K562 (cell line): ENCODE measurements around the gene CD300E. TPM values are rescaled to one million over a fixed set of nuclear protein-coding genes. Genes with fewer than 3 reads are reported as not detected.

Source experiments
- ATAC-seq: fragments of 200-7000 bp; cut with Tn5 transposase; 3 replicates; pipeline ENCODE4 v1.9.1; 2020; ENCODE audit warnings: moderate library complexity
- BruUV-seq: library from RNA; stranded (reverse); fragments of 400-500 nt; replicated peaks from 2 replicates; lab custom pipeline; 2021; lab: Mats Ljungman, UMichigan
- CTCF ChIA-PET: fragments of 300-600 bp; formaldehyde crosslinking; extraction: SDS; loops from one replicate; lab custom pipeline; 2021; ENCODE audit warnings: low intra/inter-chr PET ratio; lab: Yijun Ruan, JAX
- POLR2A ChIA-PET: fragments of 300-600, 350-650 bp; sonication (Branson Sonifier 250); formaldehyde crosslinking; extraction: SDS; loops from one replicate; lab custom pipeline; 2021; ENCODE audit warnings: antibody characterized with exemption, inconsistent platforms; lab: Yijun Ruan, JAX
- DNase-seq, 4 experiments: peaks; one replicate each; pipeline versions ENCODE4 v3.0.0 to v3.0.0-alpha.2; 2011 to 2018; ENCODE audit warnings: low spot score in 3 of 4, mixed read lengths in 3 of 4; ENCODE audit errors: extremely low read depth in 1 of 4
- FAIRE-seq: peaks from 2 replicates; lab custom pipeline; 2011; peaks lifted over from hg19 to GRCh38; lab: Jason Lieb, UNC
- H2AFZ ChIP-seq: 2 replicates; pipeline ENCODE4 v1.6.0; 2011; ENCODE audit warnings: low read depth, low read length, control low read depth, inconsistent platforms
- H3K27ac ChIP-seq: fragments of 200-600 bp; 3 replicates; pipeline ENCODE4 v1.8.0; 2011; ENCODE audit warnings: low read depth, mild to moderate bottlenecking, control low read depth, inconsistent platforms, low read length, moderate library complexity, mixed read lengths; ENCODE audit errors: extremely low read depth
- H3K27me3 ChIP-seq, 2 experiments: fragments of 300-600 bp in 1 of 2; 2 replicates in 1 of 2; 3 replicates in 1 of 2; pipeline versions ENCODE4 v1.6.0 to v1.8.0; 2011; ENCODE audit warnings: inconsistent platforms in 2 of 2, low read length in 2 of 2, mild to moderate bottlenecking in 1 of 2, mixed read lengths in 1 of 2, moderate library complexity in 1 of 2; ENCODE audit not compliant: control insufficient read depth in 2 of 2, insufficient read depth in 2 of 2
- H3K36me3 ChIP-seq: fragments of 300-600 bp; 3 replicates; pipeline ENCODE4 v1.8.0; 2011; ENCODE audit warnings: mild to moderate bottlenecking, low read length, inconsistent platforms; ENCODE audit not compliant: control insufficient read depth, insufficient read depth
- H3K4me1 ChIP-seq, 2 experiments: fragments of 200-600 bp in 1 of 2; replicated peaks in 1 of 2; 2 replicates in 1 of 2; 3 replicates in 1 of 2; pipeline versions ENCODE4 v1.5.1 to v1.8.0; 2011; ENCODE audit warnings: inconsistent platforms in 2 of 2, low read length in 2 of 2, mild to moderate bottlenecking in 1 of 2, mixed read lengths in 1 of 2, moderate library complexity in 1 of 2; ENCODE audit not compliant: control insufficient read depth in 2 of 2, insufficient read depth in 2 of 2
- H3K4me2 ChIP-seq: 2 replicates; pipeline ENCODE4 v1.6.1; 2011; ENCODE audit warnings: low read length, control low read depth, inconsistent platforms, mixed read lengths; ENCODE audit not compliant: insufficient read depth
- H3K4me3 ChIP-seq: fragments of 200-600 bp; sonication (generic), shearing (Covaris generic); 2 replicates; pipeline ENCODE4 v1.5.1; 2016; ENCODE audit warnings: control low read depth, inconsistent platforms
- H3K79me2 ChIP-seq: fragments of 200-600 bp; 3 replicates; pipeline ENCODE4 v1.8.0; 2011; ENCODE audit warnings: low read length, inconsistent platforms; ENCODE audit not compliant: control insufficient read depth, insufficient read depth
- H3K9ac ChIP-seq, 2 experiments: 2 replicates each; pipeline versions ENCODE4 v1.6.0 to v1.6.1; 2011; ENCODE audit warnings: low read depth in 2 of 2, low read length in 2 of 2, control low read depth in 1 of 2, inconsistent platforms in 1 of 2, mild to moderate bottlenecking in 1 of 2, mixed read lengths in 1 of 2; ENCODE audit not compliant: insufficient read depth in 1 of 2
- H3K9me1 ChIP-seq: one replicate; pipeline ENCODE4 v1.6.0; 2011; ENCODE audit warnings: inconsistent platforms, mild to moderate bottlenecking, low read length, moderate library complexity; ENCODE audit not compliant: control insufficient read depth, insufficient read depth
- H3K9me3 ChIP-seq: replicated peaks from 2 replicates; pipeline ENCODE4 v1.5.1; 2011; ENCODE audit warnings: low read depth, low read length, inconsistent platforms; ENCODE audit not compliant: control insufficient read depth, insufficient read depth
- H4K20me1 ChIP-seq: replicated peaks from 2 replicates; pipeline ENCODE4 v1.6.1; 2011; ENCODE audit warnings: low read length, inconsistent platforms, mixed read lengths; ENCODE audit not compliant: control insufficient read depth, insufficient read depth
- MAFG ChIP-seq: fragments of 450-650 bp; conservative IDR thresholded peaks from 2 replicates; pipeline ENCODE4 v1.6.1; 2016; ENCODE audit warnings: missing genetic modification characterization, missing compliant biosample characterization
- NCOA6 ChIP-seq: fragments of 450-650 bp; IDR thresholded peaks from 2 replicates; pipeline ENCODE4 v1.6.1; 2017; ENCODE audit warnings: mild to moderate bottlenecking
- NFIC ChIP-seq: fragments of 450-650 bp; IDR thresholded peaks from 2 replicates; pipeline ENCODE4 v1.6.1; 2017; ENCODE audit warnings: mild to moderate bottlenecking, inconsistent platforms
- THRAP3 ChIP-seq: fragments of 450-650 bp; IDR thresholded peaks from 2 replicates; pipeline ENCODE4 v1.6.1; 2016; ENCODE audit warnings: mild to moderate bottlenecking, inconsistent platforms, borderline replicate concordance
- WGBS: fragments of 100-300 bp; shearing (Covaris generic); methylation state at CpG from one replicate; pipeline ENCODE4 v1.1.6; 2016; ENCODE audit warnings: low coverage, mixed read lengths; ENCODE audit not compliant: insufficient coverage; ENCODE audit errors: missing lambda C conversion rate; 5-methylcytosine and 5-hydroxymethylcytosine counted together
- in situ Hi-C: fragments of 300-500 bp; cut with MboI; formaldehyde crosslinking; loops from 4 replicates; pipeline ENCODE4 v1.15.0; 2018; ENCODE audit warnings: inconsistent platforms, mixed read lengths
- intact Hi-C: fragments of 100-400 bp; cut with micrococcal nuclease; formaldehyde crosslinking; loops from 2 replicates; pipeline ENCODE4 v1.14.2; 2022
- polyA plus RNA-seq, 8 experiments: library from polyadenylated mRNA; depleted of rRNA in 4 of 8; stranded (reverse) in 5 of 8; unstranded in 3 of 8; fragments of >200 nt; fragmentation: Nextera tagmentation in 2 of 8; fragmentation: Illumina TruSeq in 1 of 8; extraction: Ambion mirVana in 2 of 8; extraction: Trizol in 1 of 8; gene quantifications; 2 replicates each; pipeline versions ENCODE4 v1.2.1 to v1.2.3, GENCODE V29; 2011 to 2014; ENCODE audit warnings: inconsistent platforms in 1 of 8, missing spikeins in 1 of 8
- total RNA-seq, 7 experiments: library from RNA; depleted of rRNA in 6 of 7; stranded (reverse); fragments of >200 nt in 6 of 7; fragmentation: Illumina TruSeq in 2 of 7; extraction: Trizol in 2 of 7; gene quantifications; 2 replicates each; pipeline versions ENCODE4 v1.2.1 to v1.2.3, GENCODE V29; 2011 to 2021; ENCODE audit warnings: low replicate concordance in 1 of 7
- TF ChIP-seq, protein P1 (sequence below): fragments of 450-650 bp; conservative IDR thresholded peaks from 2 replicates; pipeline ENCODE4 v1.6.1; 2016; ENCODE audit warnings: missing genetic modification characterization, low read depth, mild to moderate bottlenecking, missing compliant biosample characterization, moderate library complexity

The CD300E gene
- total and polyA plus RNA-seq, 9 of the 15 experiments (the other 6 are each of a cell fraction or from before 2014, with no cell fraction given): not detected

DNA sequence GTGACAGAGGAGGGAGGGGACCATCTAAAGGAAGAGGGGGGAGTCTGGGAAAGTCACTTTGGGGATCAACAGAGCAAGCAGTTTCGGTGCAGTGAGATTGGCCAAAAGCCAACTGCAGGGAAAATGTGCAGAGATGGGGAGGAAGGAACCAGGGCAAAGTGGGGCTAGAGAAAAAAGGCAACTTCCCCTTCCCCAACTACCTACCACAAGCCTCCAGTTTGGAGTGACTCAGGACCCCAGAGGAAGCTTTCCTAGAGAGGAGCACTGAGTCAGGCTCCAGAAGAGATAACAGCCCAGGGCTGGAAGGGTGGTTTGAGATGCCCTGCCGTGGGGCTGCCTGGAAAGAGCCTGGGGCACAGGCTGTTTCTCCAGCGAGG lies 24.5 kb downstream of the CD300E start:
- no peak overlapping the region for H3K9ac ChIP-seq
- ChIA-PET CTCF (no interaction called here), POLR2A (no interaction called here)
- no peaks in the 10 kb centered on the region for H3K9me3 ChIP-seq
- H3K36me3 ChIP-seq: no peaks in the 10 kb centered on the region
- H4K20me1 ChIP-seq: no peaks in the 10 kb centered on the region
- H3K79me2 ChIP-seq: no peaks in the 10 kb centered on the region
- peaks cover 0 to 29% of the 10 kb centered on the region in 2 experiments; a peak in 2 of 5 replicates for H3K27me3 ChIP-seq
- BruUV-seq: no TSS peak
- in situ Hi-C loops: loop anchor here (10.0 kb wide), 1 partner anchor 224 kb away; no protein-coding TSS in a partner anchor
- H3K9me1 ChIP-seq: no peaks in the 10 kb centered on the region
- ATAC-seq (no peak), DNase-seq (no peak), FAIRE-seq (no peak)
- H3K4me3 ChIP-seq: no peak overlapping the region
- TF ChIP-seq NFIC: peak; percentile 43
- TF ChIP-seq MAFG: no peak
- TF ChIP-seq, protein P1, sequence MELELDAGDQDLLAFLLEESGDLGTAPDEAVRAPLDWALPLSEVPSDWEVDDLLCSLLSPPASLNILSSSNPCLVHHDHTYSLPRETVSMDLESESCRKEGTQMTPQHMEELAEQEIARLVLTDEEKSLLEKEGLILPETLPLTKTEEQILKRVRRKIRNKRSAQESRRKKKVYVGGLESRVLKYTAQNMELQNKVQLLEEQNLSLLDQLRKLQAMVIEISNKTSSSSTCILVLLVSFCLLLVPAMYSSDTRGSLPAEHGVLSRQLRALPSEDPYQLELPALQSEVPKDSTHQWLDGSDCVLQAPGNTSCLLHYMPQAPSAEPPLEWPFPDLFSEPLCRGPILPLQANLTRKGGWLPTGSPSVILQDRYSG (tag): no peak
- TF ChIP-seq THRAP3: no peak
- no peak for TF ChIP-seq NCOA6
- intact Hi-C loops: no loop called here
- 0% methylated on average over 3 of the region's 3 CpGs for WGBS
- no peaks in the 10 kb centered on the region for H3K4me1 ChIP-seq
- H3K4me2 ChIP-seq: no peak overlapping the region
- no peak overlapping the region for H2AFZ ChIP-seq
- H3K27ac ChIP-seq: no peak overlapping the region
